ENCODE data around the gene SMPD2.
"Not testable (repeated sequence)": the region's sequence is repeated elsewhere in the genome, so short reads cannot be mapped to it uniquely, and the experiment has no call there.

Gene SMPD2

DNA sequence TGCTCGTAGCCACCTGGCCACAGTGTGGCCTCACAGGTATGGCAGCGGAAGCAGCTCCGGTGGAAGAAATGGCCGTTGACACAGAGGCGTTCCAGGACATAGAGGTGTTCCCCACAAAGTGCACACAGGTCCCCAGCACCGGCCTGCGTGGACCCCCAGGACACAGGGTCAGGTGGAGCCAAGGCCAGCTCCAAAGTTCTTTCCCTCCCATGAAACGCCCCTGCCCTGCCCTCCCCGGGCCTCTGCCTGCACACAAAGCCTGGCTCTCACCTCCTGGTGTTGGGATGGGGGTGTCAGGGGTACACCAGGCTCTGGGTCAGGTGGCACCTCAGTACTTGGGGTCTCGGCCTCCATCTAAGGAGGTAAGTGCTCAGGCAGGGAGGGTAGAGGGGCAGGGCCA lies 6.6 kb downstream of the SMPD2 start:
- DNase-seq = no peak

DNA sequence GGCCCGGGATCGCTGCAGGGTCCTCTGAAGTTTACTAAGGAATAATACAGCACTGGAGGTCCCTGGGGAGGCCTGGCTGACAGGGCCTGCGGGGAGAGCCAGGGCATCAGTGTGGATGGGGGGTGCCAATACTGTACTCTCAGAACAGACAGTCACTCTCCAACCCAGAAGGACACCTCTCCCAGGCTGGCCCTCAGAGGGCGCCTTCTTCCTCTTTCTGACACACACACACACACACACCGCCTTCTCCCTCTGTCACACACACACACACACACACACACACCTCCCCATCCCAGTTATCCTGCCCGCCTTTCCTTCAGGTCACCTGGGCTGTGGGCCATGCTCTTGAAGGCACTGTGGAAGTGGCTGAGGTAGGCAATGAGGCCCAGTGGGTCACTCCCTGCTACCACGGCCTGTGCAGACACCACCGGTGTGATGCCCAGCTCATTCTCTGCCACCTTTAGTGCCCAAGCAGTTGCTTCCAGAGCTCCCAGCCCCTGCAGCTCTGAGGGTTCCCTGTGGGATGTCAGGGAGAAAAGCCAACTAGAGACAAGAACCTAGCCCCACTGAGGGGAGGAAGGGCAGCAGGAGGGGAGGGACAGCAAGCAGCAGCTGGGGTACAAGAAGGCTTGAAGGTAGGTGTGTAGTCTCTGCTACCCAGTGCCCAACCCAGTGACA lies 7.5 kb downstream of the SMPD2 start:
- DNase-seq = no peak

DNA sequence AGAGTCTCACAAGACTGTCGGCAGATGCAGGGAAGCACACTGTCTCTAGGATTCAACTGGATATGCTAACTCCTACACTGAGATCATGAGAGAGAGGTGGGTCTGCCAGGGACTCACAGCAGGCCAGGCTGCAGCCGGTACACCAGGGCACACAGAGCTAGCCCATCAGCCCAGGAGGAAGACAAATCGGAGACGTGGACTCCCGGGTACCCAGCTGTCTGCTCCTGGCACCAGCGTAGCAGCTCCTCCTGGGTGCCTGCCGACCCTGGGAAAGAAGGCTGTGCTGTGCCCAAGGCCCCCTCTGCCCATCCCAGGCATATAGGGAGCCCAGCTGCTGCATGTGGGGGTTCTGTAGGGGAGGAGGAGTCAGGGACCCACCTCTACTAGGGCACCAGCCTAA lies 8.1 kb downstream of the SMPD2 start:
- DNase-seq = no peak

DNA sequence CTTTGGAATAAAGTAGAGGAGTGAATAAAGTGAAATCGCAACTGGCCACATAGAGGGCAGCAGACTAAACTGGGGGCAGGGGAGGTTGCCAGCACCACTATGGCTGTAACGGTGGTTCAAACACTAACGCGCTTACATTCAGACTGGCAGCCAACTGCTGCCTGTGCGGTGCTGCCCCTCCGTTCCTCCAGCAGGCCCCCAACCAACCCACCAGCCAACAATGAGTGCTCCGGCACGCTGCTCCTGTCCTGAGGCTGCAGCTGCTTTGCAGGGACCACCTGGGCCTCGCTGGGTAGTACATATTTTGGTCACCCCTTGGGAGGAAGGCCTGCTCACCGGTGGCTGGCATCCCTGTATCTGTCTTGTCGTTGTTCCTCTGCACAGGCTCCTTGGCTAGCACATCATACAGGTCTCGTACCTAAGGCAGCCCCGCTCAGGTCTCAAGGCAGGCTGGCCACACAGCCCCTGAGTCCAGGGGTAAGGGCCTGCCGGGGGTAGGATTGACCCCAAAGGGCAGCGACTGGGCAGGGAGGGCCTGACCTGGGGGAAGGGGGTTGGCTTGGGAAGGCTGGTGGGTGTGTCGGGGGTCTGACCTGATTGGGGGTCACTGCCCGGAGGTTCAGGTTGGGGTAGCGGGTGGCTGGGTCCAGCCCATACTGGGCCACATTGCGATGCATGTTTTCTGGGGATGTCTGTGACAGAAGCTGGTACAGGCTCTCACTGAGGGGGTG lies 8.7 kb downstream of the SMPD2 start:
- no peak for DNase-seq

DNA sequence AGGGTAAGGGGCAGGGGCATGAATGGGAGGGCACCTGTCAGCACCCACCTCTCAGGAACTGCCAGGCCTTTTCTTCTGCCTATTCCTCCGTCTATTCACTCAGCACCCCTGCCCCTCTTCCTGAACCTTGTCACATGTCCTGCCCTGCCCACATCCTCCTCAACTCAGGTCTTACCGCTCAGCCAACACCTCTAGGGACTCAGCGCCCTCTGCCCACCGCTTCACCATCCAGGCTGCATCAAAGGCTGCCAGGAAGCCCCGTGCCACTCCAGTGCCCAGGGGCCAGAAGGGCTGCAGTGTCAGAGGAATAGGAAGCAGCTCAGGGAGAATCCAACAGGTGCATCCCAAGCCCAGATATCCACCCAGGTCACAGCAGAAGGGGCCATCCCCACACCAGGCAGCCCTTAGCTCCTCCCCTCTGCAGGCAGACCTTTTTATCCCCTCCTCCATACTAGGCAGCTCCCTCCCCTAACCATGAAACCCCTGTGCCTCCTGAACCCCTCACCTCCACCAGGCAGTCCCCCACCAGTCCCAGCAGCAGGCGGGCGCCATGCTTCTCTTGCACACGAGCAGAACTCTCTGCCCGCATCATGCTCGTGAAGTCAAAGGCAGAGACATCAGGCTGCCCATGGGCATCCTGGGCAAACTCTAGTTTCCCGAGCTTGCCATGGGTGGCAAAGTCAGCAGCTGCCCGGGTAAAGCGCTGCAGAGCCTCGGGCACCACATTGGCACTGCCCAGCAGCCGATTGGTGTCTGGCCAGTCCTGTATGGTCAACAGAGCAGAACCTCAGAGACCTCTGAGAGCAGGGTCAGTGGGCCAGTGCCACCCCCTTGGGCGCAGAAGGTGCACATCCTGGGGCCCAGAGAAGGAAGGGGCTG lies 9.5 kb downstream of the SMPD2 start:
- peak; percentile 34 to 48 for DNase-seq

DNA sequence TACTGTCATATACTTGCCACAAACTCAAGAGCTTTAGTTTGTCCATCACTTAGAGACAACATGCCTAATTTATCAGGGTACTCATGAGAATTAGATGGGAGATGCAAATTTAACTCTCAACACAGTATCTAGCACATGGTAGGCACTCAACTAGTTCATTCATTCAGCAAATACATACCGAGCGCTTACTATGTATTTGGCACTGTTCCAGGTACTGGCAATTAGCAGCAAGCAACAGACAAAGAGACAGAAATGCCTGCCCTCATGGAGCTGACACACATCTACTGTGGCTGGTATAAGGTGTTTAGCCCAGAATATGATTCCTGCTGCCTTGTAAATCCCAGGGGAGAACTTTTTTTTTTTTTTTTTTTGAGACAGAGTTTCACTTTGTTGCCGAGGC lies 10.3 kb downstream of the SMPD2 start:
- no peak for DNase-seq

DNA sequence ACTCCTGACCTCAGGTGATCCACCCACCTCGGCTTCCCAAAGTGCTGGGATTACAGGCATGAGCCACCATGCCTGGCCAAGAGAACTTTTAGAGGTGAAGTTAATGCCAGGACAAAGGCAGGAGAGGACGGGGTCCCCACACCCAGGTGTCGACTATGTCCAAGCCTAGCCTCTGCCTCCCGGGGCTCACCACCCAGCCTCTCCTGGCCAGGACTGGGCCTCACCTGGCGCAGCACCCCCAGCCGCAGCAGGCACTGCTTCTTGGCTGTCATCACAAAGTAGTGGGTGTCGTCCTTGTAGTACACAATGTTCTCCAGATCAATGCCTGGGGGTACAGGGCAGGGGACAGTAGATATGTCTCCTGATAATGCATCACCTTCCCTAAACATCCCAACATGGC lies 10.9 kb downstream of the SMPD2 start:
- DNase-seq = no peak

DNA sequence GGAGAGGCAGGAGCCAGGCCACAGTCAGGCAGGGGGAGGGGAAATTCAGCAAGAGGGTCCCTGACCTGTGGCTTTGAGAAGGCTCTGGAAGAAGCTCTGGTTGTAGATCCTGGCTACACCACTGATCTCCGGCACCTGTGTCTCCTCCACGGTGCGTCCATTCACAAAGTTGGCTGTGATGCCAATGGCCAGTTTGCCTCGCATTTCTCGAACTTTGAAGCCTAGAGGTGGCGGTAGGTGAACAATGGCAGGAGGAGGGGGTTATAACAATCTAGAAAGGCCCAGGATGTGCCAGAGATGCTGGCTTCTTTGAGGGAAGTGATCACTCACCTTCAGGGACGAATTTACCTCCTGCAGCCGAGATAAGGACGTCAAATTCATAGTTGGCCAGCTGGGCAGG lies 11.7 kb downstream of the SMPD2 start:
- no peak for DNase-seq

DNA sequence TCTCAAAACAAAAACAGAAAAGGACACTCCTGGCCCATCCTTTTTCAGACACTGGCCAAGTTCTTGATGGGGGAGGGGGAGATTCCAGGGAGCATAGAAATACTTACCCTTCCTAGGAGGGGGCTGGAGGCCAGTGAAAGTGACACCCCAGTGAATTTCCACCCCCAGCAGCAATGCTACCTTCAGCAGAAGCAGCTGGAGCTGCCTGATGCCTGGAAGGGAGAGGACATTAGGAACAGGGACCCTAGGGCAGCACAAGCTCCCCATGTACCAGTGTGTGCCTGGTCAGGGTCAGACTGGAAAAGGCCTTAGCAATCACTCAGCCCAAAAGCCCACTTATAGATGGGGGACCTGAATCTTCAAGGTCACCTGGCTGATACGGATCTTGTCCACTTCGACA lies 12.6 kb downstream of the SMPD2 start:
- no peak for DNase-seq

DNA sequence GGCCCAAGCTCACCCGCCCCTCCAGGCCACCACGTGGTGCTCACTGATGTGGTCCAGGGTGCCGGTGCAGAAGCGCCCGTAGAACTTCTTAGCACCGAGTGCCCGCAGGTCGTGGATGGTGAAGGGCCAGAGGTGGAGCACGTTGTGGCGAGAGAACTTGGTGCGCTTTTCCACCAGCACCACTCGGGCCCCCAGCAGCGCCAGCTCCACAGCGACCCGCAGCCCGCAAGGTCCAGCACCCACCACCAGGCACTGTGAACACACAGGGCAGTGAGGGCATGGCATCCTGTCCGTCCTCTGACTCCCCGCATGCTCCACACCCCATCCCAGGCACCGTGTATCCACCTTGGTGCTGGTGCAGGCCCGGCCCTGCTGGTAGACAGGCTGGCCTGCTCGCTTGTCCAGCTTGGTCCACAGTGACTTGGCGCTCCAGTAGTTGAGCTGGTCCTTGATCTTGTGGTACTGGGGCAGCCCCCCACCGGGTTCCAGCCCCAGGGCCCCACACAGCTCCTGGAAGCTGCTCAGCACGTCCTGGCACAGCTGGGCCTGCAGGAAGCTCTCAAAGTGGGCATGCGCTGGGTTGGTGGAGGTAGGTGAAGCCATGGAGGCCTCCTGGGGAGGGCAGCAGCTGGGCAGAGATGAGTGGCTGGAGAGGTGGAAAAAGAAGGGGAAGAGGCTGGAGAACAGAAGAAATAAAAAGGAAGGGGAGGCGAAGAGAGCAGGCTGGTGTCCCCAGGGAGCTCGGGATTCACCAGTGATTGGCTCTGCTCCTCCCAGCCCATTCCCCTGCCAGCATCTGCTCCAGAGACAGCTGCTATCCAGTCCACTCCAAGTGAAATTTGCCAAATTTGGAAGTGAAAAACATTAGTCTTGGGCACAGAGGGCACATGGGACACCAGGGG lies 13.3 kb downstream of the SMPD2 start:
- no peak for DNase-seq

DNA sequence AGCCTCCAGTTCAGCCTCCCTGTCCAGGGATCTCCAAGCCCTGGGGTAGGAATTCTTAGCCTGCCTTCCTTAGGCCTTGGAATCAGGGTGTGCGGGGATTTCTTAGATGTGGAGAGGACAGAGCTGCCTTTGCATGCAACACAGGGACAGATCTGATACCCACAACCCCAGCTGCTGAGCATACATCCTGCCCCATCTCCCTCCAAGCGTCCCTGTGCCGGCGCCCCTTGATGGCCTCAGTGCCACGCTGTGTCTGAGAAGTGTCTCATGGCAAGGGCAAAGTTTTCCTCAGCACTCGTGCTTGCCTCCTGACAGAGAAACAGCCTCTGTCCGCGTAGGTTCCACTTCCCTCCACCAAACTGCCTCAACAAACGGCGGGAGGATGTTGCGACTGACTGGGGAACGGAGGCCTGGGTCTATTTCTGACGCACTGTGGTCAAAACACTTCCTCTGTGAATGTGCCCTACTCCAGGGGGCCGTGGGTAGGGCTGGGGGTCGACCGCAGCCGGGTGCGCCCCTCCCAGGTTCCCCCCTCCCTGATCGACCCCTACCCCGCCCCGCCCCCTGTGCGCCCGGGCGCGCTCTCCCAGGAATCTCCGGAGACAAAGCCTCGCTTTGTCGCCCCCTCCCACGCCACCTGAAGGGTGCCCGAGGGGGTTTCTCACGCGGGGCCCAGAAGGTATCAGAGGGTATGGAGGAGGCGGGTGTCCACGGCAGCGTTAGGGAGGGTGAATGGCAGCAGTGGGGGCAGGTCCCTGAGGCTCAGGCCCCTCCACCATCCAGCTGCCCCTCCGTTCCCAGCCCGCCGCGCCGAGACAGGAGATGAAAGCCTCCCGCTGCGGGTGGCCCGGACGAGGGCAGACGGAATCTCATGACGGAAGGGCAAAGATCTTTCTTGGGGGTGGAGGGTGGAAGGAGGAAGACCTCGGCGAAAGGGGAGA lies 14.2 kb downstream of the SMPD2 start:
- peak; percentile 77 to 88 for DNase-seq

DNA sequence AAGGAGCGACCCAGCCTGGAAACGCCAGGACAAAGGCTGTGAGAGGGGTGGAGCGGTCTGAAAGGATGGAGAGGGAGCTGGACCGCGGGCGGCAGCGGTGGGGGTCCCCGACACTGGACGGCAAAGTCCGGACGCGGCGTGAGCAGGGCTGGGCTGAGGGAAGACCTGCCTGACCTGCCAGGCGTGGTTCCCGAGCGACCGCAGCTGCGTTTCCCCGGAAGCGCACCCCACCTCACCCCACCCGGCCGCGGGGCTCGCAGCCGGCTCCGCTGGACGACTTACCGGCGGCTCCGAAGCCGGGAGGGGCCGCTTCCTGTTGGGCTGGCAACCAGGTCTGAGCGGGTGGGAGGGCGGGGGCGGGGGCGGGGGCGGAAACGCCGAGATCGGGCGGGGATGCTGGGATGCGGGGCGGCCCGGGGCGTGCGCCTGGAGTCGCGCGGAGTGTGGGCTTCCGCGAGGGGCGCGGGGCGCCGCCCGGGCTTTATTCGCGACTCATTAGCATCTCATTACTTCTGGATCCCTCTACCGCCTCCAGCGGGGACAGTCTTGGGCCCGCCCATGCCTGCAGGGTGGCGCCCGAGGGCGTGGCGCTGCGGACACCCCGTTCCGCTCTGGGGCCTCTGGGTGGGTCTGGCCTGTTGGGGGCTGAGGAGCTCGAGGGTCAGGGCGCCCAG lies 15.1 kb downstream of the SMPD2 start, which contains the start of gene MICAL1:
TSS of gene MICAL1 (minus strand) at position 336 of the 674 bp plus-strand sequence. CDS start 1,576 bp downstream, outside the sequence.
- peak; percentile 81 to 87 for DNase-seq

DNA sequence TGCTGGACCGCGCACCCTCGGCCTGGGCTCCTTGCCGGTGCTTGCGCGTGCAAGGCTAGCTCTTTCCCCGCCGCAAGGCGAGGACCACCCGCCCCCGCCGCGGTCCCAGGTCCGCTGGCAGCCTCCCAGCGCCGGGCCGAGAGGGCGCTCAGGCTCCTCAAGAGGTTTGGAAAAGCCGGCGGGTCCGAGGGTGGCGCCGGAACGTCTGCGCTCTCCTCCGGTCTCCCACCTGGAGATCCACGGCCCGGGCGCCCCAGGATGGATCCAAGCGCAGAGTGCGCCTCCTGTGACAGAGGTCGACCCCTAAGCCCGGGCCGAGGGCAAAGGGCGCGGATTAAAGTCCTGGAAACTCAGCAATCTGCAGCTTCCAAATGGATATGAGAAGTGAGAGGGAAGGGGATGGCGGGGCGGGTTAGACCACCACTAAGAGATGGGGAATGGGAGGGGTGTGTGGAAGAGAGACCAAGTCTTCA lies 15.6 kb downstream of the SMPD2 start:
- no peak for DNase-seq

DNA sequence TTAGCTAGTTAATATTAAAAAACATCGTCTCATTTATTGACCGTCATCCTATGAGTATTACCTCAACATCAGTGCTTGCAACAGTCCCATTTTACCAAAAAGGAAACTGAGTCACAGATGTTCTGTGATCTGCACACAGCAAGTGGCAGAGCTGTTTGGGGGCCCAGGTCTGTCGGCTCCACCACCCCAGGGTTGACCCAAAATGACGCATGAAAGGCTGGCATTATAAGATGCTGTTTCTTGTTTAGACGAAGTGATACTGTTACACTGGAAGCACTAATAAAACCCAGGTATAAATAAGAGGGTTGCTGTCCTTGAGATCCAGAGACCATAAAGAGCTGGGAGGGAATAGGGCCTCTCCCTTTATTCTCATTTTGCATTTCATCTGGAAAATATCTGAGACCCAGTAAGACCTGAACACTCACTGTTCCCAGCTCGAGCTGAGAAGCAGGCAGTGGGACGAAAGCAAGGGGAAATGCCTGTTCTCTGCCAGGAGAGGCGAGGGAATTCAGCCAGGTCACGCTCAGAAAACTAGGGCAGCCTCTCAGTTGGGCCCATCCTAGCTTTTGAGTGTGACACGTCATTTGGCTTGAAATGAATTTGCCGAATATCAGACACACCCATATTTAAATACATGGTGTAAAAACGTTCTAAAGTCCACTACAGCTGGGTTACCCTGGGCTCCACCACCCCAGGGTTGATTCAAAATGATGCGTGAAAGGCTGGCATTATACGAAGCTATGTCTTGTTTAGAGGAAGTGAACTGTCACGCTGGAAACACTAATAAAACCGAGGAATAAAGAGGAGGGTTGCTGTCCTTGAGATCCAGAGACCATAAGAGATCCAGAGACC lies 16.4 kb downstream of the SMPD2 start:
- DNase-seq = no peak

DNA sequence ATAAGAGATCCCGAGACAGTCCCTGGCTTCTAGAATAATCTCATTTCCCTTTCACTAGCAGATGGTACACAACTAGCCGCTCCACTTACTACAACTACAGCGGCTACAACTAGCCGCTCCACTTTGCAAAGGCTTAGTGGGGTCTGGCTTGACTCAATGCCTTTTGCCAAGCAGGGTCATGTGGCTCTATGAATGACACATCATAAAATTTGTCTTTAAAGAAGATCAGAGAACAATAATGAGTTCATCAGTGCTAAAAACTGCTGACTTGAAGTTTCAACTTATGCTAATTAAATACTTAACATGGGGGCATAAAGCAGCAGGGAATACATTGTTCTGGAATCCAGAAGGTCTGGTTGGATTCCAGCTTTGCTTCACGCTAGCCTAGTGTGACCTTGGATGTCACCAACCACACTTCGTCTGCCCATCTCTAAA lies 17.1 kb downstream of the SMPD2 start:
- DNase-seq = no peak

DNA sequence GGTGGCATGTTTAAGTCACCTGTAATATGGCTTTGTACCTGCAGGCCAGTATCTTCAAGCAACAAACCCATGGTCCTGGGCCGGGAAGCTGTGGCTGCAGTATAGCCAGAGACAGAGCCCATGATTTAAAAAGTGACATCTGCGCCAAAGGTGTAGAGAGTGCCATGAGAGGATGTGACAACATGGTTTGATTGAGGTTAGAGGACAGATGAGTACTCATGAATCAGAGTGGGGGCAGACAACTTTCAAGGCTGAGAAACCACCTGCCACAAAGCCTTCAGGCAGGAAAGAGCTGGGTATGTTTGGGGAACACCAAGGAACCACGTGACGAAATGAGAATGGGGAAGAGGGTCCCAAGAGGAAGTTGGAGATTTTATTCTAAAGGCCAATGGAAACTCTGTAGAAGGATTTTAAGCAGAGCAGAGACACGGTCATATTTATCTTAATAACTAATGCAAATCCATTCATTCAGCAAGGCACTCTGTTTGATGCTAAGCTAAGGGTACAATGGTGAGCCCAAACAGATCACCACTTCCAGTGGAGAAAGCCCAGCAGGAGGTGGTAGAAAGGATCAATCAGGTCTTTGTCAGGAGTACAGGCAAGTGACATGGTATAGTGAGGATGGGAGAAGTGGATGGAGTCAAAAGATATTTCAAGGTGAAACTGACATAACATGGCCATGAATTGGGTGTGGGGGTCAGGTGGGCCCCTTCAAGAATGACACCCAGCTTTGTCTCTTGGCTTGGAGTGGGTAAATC lies 18.4 kb downstream of the SMPD2 start:
- DNase-seq = peak; percentile 62 to 63

DNA sequence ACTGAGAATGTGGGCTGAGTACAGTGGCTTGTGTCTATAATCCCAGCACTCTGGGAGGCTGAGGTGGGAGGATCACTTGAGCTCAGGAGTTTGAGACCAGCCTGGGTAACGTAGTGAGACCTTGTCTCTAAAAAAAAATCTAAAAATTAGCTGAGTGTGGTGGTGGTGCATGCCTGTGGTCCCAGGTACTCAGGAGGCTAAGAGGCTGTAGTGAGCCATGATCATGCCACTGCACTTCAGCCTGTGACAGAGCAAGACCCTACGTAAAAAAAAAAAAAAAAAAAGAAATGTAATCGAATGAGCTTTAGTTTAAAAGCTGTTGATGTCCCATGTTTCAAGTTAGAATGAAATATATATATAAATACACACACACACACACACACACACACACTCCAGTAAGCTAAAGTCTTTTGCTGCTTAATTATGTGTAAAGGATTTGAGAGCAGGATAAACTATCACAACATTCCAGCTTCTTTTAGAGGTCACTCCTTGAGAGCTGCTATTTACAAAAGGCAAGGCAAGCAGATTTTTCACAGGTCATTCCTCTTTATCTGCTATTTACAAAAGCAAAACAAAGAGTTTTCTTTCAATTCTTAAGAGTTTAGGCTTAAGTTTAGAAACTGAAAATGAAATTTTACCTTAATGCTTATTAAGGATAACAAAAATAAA lies 19.8 kb downstream of the SMPD2 start:
- DNase-seq = no peak

DNA sequence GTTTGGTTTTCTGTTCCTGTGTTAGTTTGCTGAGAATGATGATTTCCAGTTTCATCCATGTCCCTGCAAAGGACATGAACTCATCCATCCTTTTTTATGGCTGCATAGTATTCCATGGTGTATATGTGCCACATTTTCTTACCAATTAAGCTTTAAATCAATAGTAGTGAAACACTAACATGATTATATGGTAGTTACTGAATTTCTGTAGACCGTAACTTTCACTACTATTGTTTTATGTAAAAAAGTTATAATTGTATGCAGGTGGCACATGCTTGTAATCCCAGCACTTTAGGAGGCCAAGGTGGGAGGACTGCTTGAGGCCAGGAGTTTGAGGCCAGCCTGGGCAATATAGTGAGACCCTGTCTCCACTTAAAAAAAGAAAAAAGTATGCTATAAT lies 20.7 kb downstream of the SMPD2 start:
- DNase-seq = not testable (repeated sequence)

Data from CD4-positive, alpha-beta T cell treated with Interleukin-4 for 1 hour (primary cell).